Trophoblast cell (in vitro differentiated cells and primary cell): ENCODE measurements around the gene TLE2.

ENCODE experiments used
- DNase-seq, 2 donors: peaks; one replicate each; pipeline ENCODE4 v3.0.0-alpha.2; 2016
- H2AFZ ChIP-seq: 2 replicates; pipeline ENCODE4 v1.6.1; 2013; ENCODE audit warnings: low read length, moderate library complexity, mild to moderate bottlenecking; ENCODE audit not compliant: insufficient read depth, poor library complexity
- H2AK5ac ChIP-seq: 2 replicates; pipeline ENCODE4 v1.6.1; 2013; ENCODE audit warnings: mild to moderate bottlenecking, low read length
- H2BK120ac ChIP-seq: 2 replicates; pipeline ENCODE4 v1.6.1; 2013; ENCODE audit warnings: low read length, mild to moderate bottlenecking, moderate library complexity; ENCODE audit not compliant: insufficient read depth, poor library complexity
- H2BK12ac ChIP-seq: 2 replicates; pipeline ENCODE4 v1.6.1; 2013; ENCODE audit warnings: mild to moderate bottlenecking, low read length, moderate library complexity
- H2BK5ac ChIP-seq: 2 replicates; pipeline ENCODE4 v1.6.1; 2013; ENCODE audit warnings: low read length, low read depth, moderate library complexity, mild to moderate bottlenecking; ENCODE audit not compliant: poor library complexity
- H3K14ac ChIP-seq: 2 replicates; pipeline ENCODE4 v1.6.1; 2013; ENCODE audit warnings: mild to moderate bottlenecking, low read length
- H3K18ac ChIP-seq: 2 replicates; pipeline ENCODE4 v1.6.1; 2013; ENCODE audit warnings: mild to moderate bottlenecking, low read length
- H3K23ac ChIP-seq: 2 replicates; pipeline ENCODE4 v1.6.1; 2013; ENCODE audit warnings: low read length
- H3K27ac ChIP-seq: 2 replicates; pipeline ENCODE4 v1.5.1; 2013; ENCODE audit warnings: low read depth, mild to moderate bottlenecking, inconsistent platforms, low read length, moderate library complexity
- H3K27me3 ChIP-seq: 2 replicates; pipeline ENCODE4 v1.6.1; 2013; ENCODE audit warnings: inconsistent platforms, mild to moderate bottlenecking, low read length, moderate library complexity; ENCODE audit not compliant: insufficient read depth
- H3K36me3 ChIP-seq, 2 experiments: 1 replicate in 1 of 2; 2 replicates in 1 of 2; pipeline ENCODE4 v1.6.1; 2013; ENCODE audit warnings: low read length in 2 of 2, mild to moderate bottlenecking in 2 of 2, moderate library complexity in 1 of 2; ENCODE audit not compliant: insufficient read depth in 2 of 2, control insufficient read depth in 1 of 2
- H3K4ac ChIP-seq: 2 replicates; pipeline ENCODE4 v1.6.1; 2013; ENCODE audit warnings: low read depth, mild to moderate bottlenecking, low read length, moderate library complexity
- H3K4me1 ChIP-seq, 2 experiments: 1 replicate in 1 of 2; 2 replicates in 1 of 2; pipeline ENCODE4 v1.6.1; 2013; ENCODE audit warnings: low read length in 2 of 2, mild to moderate bottlenecking in 2 of 2, moderate library complexity in 1 of 2; ENCODE audit not compliant: insufficient read depth in 2 of 2, control insufficient read depth in 1 of 2
- H3K4me2 ChIP-seq: 2 replicates; pipeline ENCODE4 v1.6.1; 2013; ENCODE audit warnings: inconsistent platforms, mild to moderate bottlenecking, low read length, moderate library complexity
- H3K4me3 ChIP-seq: 2 replicates; pipeline ENCODE4 v1.5.1; 2013; ENCODE audit warnings: mild to moderate bottlenecking, low read depth, low read length, inconsistent platforms
- H3K79me1 ChIP-seq: one replicate; pipeline ENCODE4 v1.6.1; 2013; ENCODE audit warnings: low read length
- H3K79me2 ChIP-seq: 2 replicates; pipeline ENCODE4 v1.6.1; 2013; ENCODE audit warnings: low read length, mild to moderate bottlenecking; ENCODE audit not compliant: control insufficient read depth, insufficient read depth, poor library complexity
- H3K9ac ChIP-seq: 2 replicates; pipeline ENCODE4 v1.6.1; 2013; ENCODE audit warnings: mild to moderate bottlenecking, low read length
- H3K9me3 ChIP-seq: 2 replicates; pipeline ENCODE4 v1.6.1; 2013; ENCODE audit warnings: low read depth, mild to moderate bottlenecking, control low read depth, inconsistent platforms, low read length; ENCODE audit not compliant: insufficient read depth
- H4K12ac ChIP-seq: 2 replicates; pipeline ENCODE4 v1.6.1; 2013; ENCODE audit warnings: low read depth, mild to moderate bottlenecking, low read length, moderate library complexity
- H4K8ac ChIP-seq: 2 replicates; pipeline ENCODE4 v1.6.1; 2013; ENCODE audit warnings: low read depth, mild to moderate bottlenecking, low read length, moderate library complexity
- H4K91ac ChIP-seq: one replicate; pipeline ENCODE4 v1.6.1; 2013; ENCODE audit warnings: low read depth, mild to moderate bottlenecking, low read length, moderate library complexity
- WGBS: extraction: QIAGEN DNeasy Blood & Tissue Kit; methylation state at CpG from one replicate; pipeline ENCODE4 v1.1.7; 2013; ENCODE audit warnings: missing lambda C conversion rate; ENCODE audit not compliant: insufficient read length, insufficient coverage; ENCODE audit errors: extremely low coverage; 5-methylcytosine and 5-hydroxymethylcytosine counted together

TLE2 gene

DNA sequence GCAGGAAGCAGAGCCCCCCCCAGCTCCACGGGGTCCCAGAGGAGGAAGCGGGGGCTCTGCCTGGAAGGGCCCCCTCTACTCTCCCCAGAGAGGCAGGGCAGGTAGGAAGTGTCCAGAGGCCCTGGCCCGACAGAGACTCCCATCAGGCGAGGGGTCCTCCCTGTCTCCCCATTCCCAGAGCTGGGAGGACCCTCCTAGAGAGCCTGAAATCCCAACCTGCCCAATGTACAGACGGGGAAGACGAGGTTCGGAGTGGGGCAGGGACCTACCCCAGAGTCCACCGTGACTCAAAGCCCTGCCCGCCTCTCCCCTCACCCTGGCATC, 1.1 kb downstream of the TLE2 start:
- Histone ChIP-seq H3K4ac (no peak overlapping the region), H3K27me3 (peaks cover 36% of the 10 kb centered on the region), H2BK5ac (no peak overlapping the region), H3K18ac (no peak overlapping the region), H3K36me3 (no peaks in the 10 kb centered on the region), H2BK120ac (no peak overlapping the region), H3K9me3 (peaks cover 4% of the 10 kb centered on the region), H4K8ac (no peak overlapping the region), H3K4me3 (no peak overlapping the region), H4K12ac (no peak overlapping the region), H2BK12ac (no peak overlapping the region), H3K23ac (no peak overlapping the region), H3K79me2 (no peaks in the 10 kb centered on the region), H3K27ac (no peak overlapping the region), H3K9ac (no peak overlapping the region), H2AFZ (no peak overlapping the region), H3K4me2 (no peak overlapping the region), H3K79me1 (no peaks in the 10 kb centered on the region), H4K91ac (no peak overlapping the region), H3K4me1 (peaks cover 4 to 12% of the 10 kb centered on the region in 2 experiments), H3K14ac (no peak overlapping the region), H2AK5ac (no peak overlapping the region)
- WGBS = no CpG with 5 or more reads among the region's 9 CpGs
- DNase-seq = no peak

DNA sequence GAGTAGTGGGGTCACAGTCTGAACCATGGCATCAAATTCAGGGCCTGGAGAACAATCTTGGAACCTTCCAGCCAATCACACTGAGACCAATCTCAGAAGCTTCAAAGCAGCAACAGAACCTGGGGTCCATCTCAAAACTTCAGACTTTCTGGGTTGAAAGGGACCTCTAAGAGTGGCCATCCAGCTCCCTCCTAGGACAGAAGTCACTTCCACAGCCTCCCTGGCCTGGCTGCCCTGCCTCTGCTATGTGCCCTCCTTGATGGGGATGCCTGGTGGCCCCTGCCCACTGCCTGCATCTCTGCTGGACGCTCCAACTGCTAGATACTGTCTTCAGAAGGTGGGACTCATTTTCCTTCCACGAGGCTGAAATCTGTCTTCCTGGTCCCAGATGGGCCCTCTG, 1.8 kb downstream of the TLE2 start:
- H3K27ac ChIP-seq = no peak overlapping the region
- no peak overlapping the region for H2AK5ac ChIP-seq
- no peak overlapping the region for H4K91ac ChIP-seq
- H3K14ac ChIP-seq = no peak overlapping the region
- peaks cover 4% of the 10 kb centered on the region for H3K9me3 ChIP-seq
- H2BK120ac ChIP-seq = no peak overlapping the region
- no peak for DNase-seq
- WGBS = no CpG with 5 or more reads among the region's 2 CpGs
- no peak overlapping the region for H3K4me2 ChIP-seq
- H4K12ac ChIP-seq = no peak overlapping the region
- no peaks in the 10 kb centered on the region for H3K79me2 ChIP-seq
- peaks cover 4 to 12% of the 10 kb centered on the region in 2 experiments for H3K4me1 ChIP-seq
- H2BK5ac ChIP-seq = no peak overlapping the region
- no peak overlapping the region for H3K4ac ChIP-seq
- peaks cover 36% of the 10 kb centered on the region for H3K27me3 ChIP-seq
- no peak overlapping the region for H4K8ac ChIP-seq
- H3K9ac ChIP-seq = no peak overlapping the region
- no peak overlapping the region for H3K4me3 ChIP-seq
- H3K79me1 ChIP-seq = no peaks in the 10 kb centered on the region
- H3K18ac ChIP-seq = no peak overlapping the region
- H3K36me3 ChIP-seq = no peaks in the 10 kb centered on the region
- no peak overlapping the region for H2BK12ac ChIP-seq
- no peak overlapping the region for H2AFZ ChIP-seq
- H3K23ac ChIP-seq = no peak overlapping the region

DNA sequence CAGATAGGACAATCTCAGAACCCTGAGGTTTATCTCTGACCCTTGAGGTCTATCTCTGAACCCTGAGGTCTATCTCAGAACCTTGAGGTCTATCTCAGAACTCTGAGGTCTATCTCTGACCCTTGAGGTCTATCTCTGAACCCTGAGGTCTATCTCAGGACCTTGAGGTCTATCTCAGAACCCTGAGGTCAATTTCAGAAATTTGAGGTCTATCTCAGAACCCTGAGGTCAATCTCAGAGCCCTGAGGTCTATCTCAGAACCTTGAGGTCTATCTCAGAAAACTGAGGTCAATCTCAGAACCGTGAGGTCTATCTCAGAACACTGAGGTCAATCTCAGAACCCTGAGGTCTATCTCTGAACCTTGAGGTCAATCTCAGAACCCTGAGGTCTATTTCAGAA, 2.3 kb downstream of the TLE2 start:
- no peaks in the 10 kb centered on the region for H3K79me2 ChIP-seq
- H2AFZ ChIP-seq = no peak overlapping the region
- peaks cover 4 to 12% of the 10 kb centered on the region in 2 experiments for H3K4me1 ChIP-seq
- H3K36me3 ChIP-seq = no peaks in the 10 kb centered on the region
- DNase-seq = no peak
- H2AK5ac ChIP-seq = no peak overlapping the region
- peaks cover 4% of the 10 kb centered on the region for H3K9me3 ChIP-seq
- H3K23ac ChIP-seq = no peak overlapping the region
- no peak overlapping the region for H3K4me3 ChIP-seq
- no peak overlapping the region for H3K9ac ChIP-seq
- H4K12ac ChIP-seq = no peak overlapping the region
- H4K8ac ChIP-seq = no peak overlapping the region
- no peak overlapping the region for H2BK120ac ChIP-seq
- H3K27ac ChIP-seq = no peak overlapping the region
- no CpG with 5 or more reads among the region's 1 CpG for WGBS
- H3K14ac ChIP-seq = no peak overlapping the region
- H3K27me3 ChIP-seq = peaks cover 36% of the 10 kb centered on the region
- H3K4me2 ChIP-seq = no peak overlapping the region
- H3K79me1 ChIP-seq = no peaks in the 10 kb centered on the region
- no peak overlapping the region for H2BK12ac ChIP-seq
- no peak overlapping the region for H3K18ac ChIP-seq
- no peak overlapping the region for H3K4ac ChIP-seq
- no peak overlapping the region for H2BK5ac ChIP-seq
- no peak overlapping the region for H4K91ac ChIP-seq

DNA sequence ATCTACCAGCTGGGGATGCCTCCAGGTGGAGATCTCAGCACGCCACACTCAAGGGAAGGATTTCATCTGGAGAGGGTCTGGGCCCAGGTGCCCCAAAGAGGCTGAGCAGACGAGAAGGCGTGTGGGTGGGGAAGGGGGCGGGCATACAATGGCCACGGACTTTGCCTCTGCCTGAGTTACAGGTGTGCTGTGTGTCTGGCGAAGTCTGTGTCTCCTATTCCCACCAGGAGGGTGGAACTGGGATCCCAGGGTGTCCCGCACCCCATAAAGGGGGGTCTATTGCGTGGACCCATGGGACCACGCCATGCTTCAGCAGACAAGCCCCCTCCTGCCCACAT, 3.6 kb downstream of the TLE2 start:
- H4K8ac ChIP-seq = no peak overlapping the region

More for the DNA sequence above, 3.6 kb downstream of the TLE2 start:
- H4K91ac ChIP-seq = no peak overlapping the region
- no peaks in the 10 kb centered on the region for H3K36me3 ChIP-seq
- no peak overlapping the region for H2BK120ac ChIP-seq
- H3K4me1 ChIP-seq = peaks cover 4 to 12% of the 10 kb centered on the region in 2 experiments
- no peak overlapping the region for H3K23ac ChIP-seq
- H3K14ac ChIP-seq = no peak overlapping the region
- no peak overlapping the region for H3K4me2 ChIP-seq
- peaks cover 33% of the 10 kb centered on the region for H3K27me3 ChIP-seq
- no peak overlapping the region for H2BK5ac ChIP-seq
- no CpG with 5 or more reads among the region's 9 CpGs for WGBS
- H3K79me2 ChIP-seq = no peaks in the 10 kb centered on the region
- no peak overlapping the region for H3K27ac ChIP-seq
- no peak overlapping the region for H2AFZ ChIP-seq
- H3K79me1 ChIP-seq = no peaks in the 10 kb centered on the region
- H3K9ac ChIP-seq = no peak overlapping the region
- peaks cover 2% of the 10 kb centered on the region for H3K9me3 ChIP-seq
- H2AK5ac ChIP-seq = no peak overlapping the region
- no peak overlapping the region for H3K4ac ChIP-seq
- H3K18ac ChIP-seq = no peak overlapping the region
- H4K12ac ChIP-seq = no peak overlapping the region
- H3K4me3 ChIP-seq = no peak overlapping the region
- H2BK12ac ChIP-seq = no peak overlapping the region
- no peak for DNase-seq
